HepG2 (cell line): ENCODE measurements around the gene MGMT. TPM values are rescaled to one million over a fixed set of nuclear protein-coding genes. Genes with fewer than 3 reads are reported as not detected.

Experiments used
- ATAC-seq: fragments of 200-7000 bp; cut with Tn5 transposase; 3 replicates; pipeline ENCODE4 v1.9.1; 2020; ENCODE audit warnings: mild to moderate bottlenecking, moderate library complexity
- BruUV-seq: library from RNA; stranded (reverse); fragments of 400-500 nt; replicated peaks from 2 replicates; lab custom pipeline; 2021; lab: Mats Ljungman, UMichigan
- CTCF ChIA-PET: fragments of 300-600 bp; formaldehyde crosslinking; extraction: SDS; loops from one replicate; lab custom pipeline; 2021; ENCODE audit warnings: low total read pairs, inconsistent platforms, low intra/inter-chr PET ratio; lab: Yijun Ruan, JAX
- POLR2A ChIA-PET: fragments of 350-600 bp; sonication (Branson Sonifier 250); formaldehyde crosslinking; loops from one replicate; lab custom pipeline; 2020; ENCODE audit warnings: antibody characterized with exemption, inconsistent platforms; lab: Yijun Ruan, JAX
- DNase-seq: peaks from one replicate; pipeline ENCODE4 v3.0.0-alpha.2; 2015; ENCODE audit warnings: low spot score
- FAIRE-seq: peaks from 3 replicates; lab custom pipeline; 2011; peaks lifted over from hg19 to GRCh38; lab: Jason Lieb, UNC
- H2AFZ ChIP-seq: one replicate; pipeline ENCODE4 v1.6.1; 2011; ENCODE audit warnings: low read length, inconsistent platforms
- H3K27ac ChIP-seq: fragments of 300-600 bp; 3 replicates; pipeline ENCODE4 v1.8.0; 2011; ENCODE audit warnings: mixed run types, mild to moderate bottlenecking, mixed read lengths, low read length, inconsistent platforms; ENCODE audit not compliant: insufficient read depth; ENCODE audit errors: extremely low read length
- H3K27me3 ChIP-seq, 2 experiments: fragments of 200-600 bp in 1 of 2; 2 replicates in 1 of 2; 3 replicates in 1 of 2; pipeline versions ENCODE4 v1.6.0 to v1.8.0; 2011; ENCODE audit warnings: low read length in 2 of 2, mild to moderate bottlenecking in 2 of 2, moderate library complexity in 2 of 2, inconsistent platforms in 1 of 2; ENCODE audit not compliant: insufficient read depth in 2 of 2, control insufficient read depth in 1 of 2
- H3K36me3 ChIP-seq, 2 experiments: fragments of 200-600 bp in 1 of 2; replicated peaks in 1 of 2; 2 replicates in 1 of 2; 3 replicates in 1 of 2; pipeline versions ENCODE4 v1.5.1 to v1.8.0; 2011; ENCODE audit warnings: low read length in 2 of 2, inconsistent platforms in 1 of 2; ENCODE audit not compliant: insufficient read depth in 2 of 2, control insufficient read depth in 1 of 2
- H3K4me1 ChIP-seq: 2 replicates; pipeline ENCODE4 v1.5.1; 2012; ENCODE audit warnings: low read length, inconsistent platforms; ENCODE audit not compliant: insufficient read depth
- H3K4me2 ChIP-seq: 2 replicates; pipeline ENCODE4 v1.6.0; 2011; ENCODE audit warnings: low read depth, low read length, inconsistent platforms
- H3K4me3 ChIP-seq, 3 experiments: fragments of 200-600 bp in 1 of 3; sonication (generic), shearing (Covaris generic) in 1 of 3; replicated peaks in 1 of 3; 2 replicates each; pipeline ENCODE4 v1.5.1; 2011 to 2016; ENCODE audit warnings: low read length in 3 of 3, inconsistent platforms in 2 of 3, low read depth in 2 of 3, mild to moderate bottlenecking in 2 of 3, control low read depth in 1 of 3, mixed read lengths in 1 of 3; ENCODE audit not compliant: insufficient read depth in 1 of 3
- H3K79me2 ChIP-seq: one replicate; pipeline ENCODE4 v1.6.1; 2011; ENCODE audit warnings: low read length, inconsistent platforms; ENCODE audit not compliant: insufficient read depth
- H3K9ac ChIP-seq: 2 replicates; pipeline ENCODE4 v1.6.0; 2011; ENCODE audit warnings: mild to moderate bottlenecking, low read depth, low read length, inconsistent platforms; ENCODE audit not compliant: insufficient read depth
- H3K9me3 ChIP-seq: 2 replicates; pipeline ENCODE4 v1.5.1; 2012; ENCODE audit warnings: mild to moderate bottlenecking, low read length
- H4K20me1 ChIP-seq: 2 replicates; pipeline ENCODE4 v1.6.0; 2011; ENCODE audit warnings: inconsistent platforms, mild to moderate bottlenecking, low read length, moderate library complexity; ENCODE audit not compliant: insufficient read depth
- ATF3 ChIP-seq: sonication (generic); formaldehyde crosslinking; IDR thresholded peaks from 2 replicates; pipeline ENCODE4 v1.4.0; 2020; ENCODE audit warnings: missing genetic modification reagents
- PREB ChIP-seq: sonication (generic); formaldehyde crosslinking; IDR thresholded peaks from 2 replicates; pipeline ENCODE4 v1.4.0; 2020; ENCODE audit warnings: missing genetic modification reagents
- ZNF329 ChIP-seq: sonication (generic); formaldehyde crosslinking; IDR thresholded peaks from 2 replicates; pipeline ENCODE4 v1.9.0; 2021; ENCODE audit warnings: low read depth, mild to moderate bottlenecking, missing genetic modification reagents
- ZNF441 ChIP-seq: sonication (generic); formaldehyde crosslinking; IDR thresholded peaks from 2 replicates; pipeline ENCODE4 v1.7.0; 2021; ENCODE audit warnings: missing genetic modification reagents, borderline replicate concordance
- ZNF549 ChIP-seq: sonication (generic); formaldehyde crosslinking; IDR thresholded peaks from 2 replicates; pipeline ENCODE4 v1.5.0; 2020; ENCODE audit warnings: missing genetic modification reagents
- ZNF552 ChIP-seq: sonication (generic); formaldehyde crosslinking; IDR thresholded peaks from 2 replicates; pipeline ENCODE4 v1.9.0; 2022; ENCODE audit warnings: missing genetic modification reagents, mild to moderate bottlenecking, borderline replicate concordance
- ZNF740 ChIP-seq: sonication (generic); formaldehyde crosslinking; IDR thresholded peaks from 2 replicates; pipeline ENCODE4 v1.4.0; 2020; ENCODE audit warnings: missing genetic modification reagents
- ZNF773 ChIP-seq: sonication (generic); formaldehyde crosslinking; IDR thresholded peaks from 2 replicates; pipeline ENCODE4 v1.4.0; 2020; ENCODE audit warnings: missing genetic modification reagents, borderline replicate concordance
- ZSCAN30 ChIP-seq: sonication (generic); formaldehyde crosslinking; IDR thresholded peaks from 2 replicates; pipeline ENCODE4 v1.5.0; 2020; ENCODE audit warnings: mild to moderate bottlenecking, missing genetic modification reagents
- WGBS: methylation state at CpG from one replicate; pipeline ENCODE4 v1.1.6; 2017; ENCODE audit warnings: low lambda C conversion rate; 5-methylcytosine and 5-hydroxymethylcytosine counted together
- in situ Hi-C: cut with HindIII; loops from 2 replicates; pipeline ENCODE4 v1.10.0; 2017; ENCODE audit warnings: low pct_unique_long_range_greater_than_20kb; ENCODE audit not compliant: extremely low pct_ligation_motif_present
- intact Hi-C: fragments of 100-400 bp; cut with micrococcal nuclease; formaldehyde crosslinking; loops from one replicate; pipeline ENCODE4 v1.10.0; 2022; ENCODE audit not compliant: unreplicated experiment
- polyA plus RNA-seq, 8 experiments: library from polyadenylated mRNA; depleted of rRNA in 3 of 8; stranded (reverse) in 7 of 8; unstranded in 1 of 8; fragments of >200 nt; fragmentation: Illumina TruSeq in 4 of 8; extraction: Trizol in 4 of 8; gene quantifications; 2 replicates each; pipeline versions ENCODE4 v1.2.1 to v1.2.3, GENCODE V29; 2011 to 2016; ENCODE audit warnings: low read depth in 4 of 8, missing spikeins in 1 of 8, mixed read lengths in 1 of 8; ENCODE audit not compliant: insufficient read depth in 1 of 8
- total RNA-seq, 5 experiments: library from RNA; depleted of rRNA; stranded (reverse); fragments of >200 nt; fragmentation: Illumina TruSeq; extraction: Trizol; gene quantifications; 2 replicates each; pipeline ENCODE4 v1.2.3, GENCODE V29; 2016; ENCODE audit warnings: low read depth in 1 of 5
- TF ChIP-seq, protein P1 (sequence below): sonication (generic); formaldehyde crosslinking; IDR thresholded peaks from 2 replicates; pipeline ENCODE4 v1.9.0; 2022; ENCODE audit warnings: missing genetic modification reagents, mild to moderate bottlenecking, borderline replicate concordance
- TF ChIP-seq, protein P2 (sequence below): IDR thresholded peaks from 2 replicates; pipeline ENCODE4 v1.4.0; 2020; ENCODE audit warnings: mild to moderate bottlenecking, missing genetic modification reagents
- TF ChIP-seq, protein P3 (sequence below): sonication (generic); formaldehyde crosslinking; IDR thresholded peaks from 2 replicates; pipeline ENCODE4 v1.8.0; 2022; ENCODE audit warnings: missing genetic modification reagents, mild to moderate bottlenecking, borderline replicate concordance

The MGMT gene
- total and polyA plus RNA-seq, 2 of the 13 experiments (the other 11 are each of a cell fraction or from before 2014, with no cell fraction given) = 12.0 to 19.5 TPM

DNA sequence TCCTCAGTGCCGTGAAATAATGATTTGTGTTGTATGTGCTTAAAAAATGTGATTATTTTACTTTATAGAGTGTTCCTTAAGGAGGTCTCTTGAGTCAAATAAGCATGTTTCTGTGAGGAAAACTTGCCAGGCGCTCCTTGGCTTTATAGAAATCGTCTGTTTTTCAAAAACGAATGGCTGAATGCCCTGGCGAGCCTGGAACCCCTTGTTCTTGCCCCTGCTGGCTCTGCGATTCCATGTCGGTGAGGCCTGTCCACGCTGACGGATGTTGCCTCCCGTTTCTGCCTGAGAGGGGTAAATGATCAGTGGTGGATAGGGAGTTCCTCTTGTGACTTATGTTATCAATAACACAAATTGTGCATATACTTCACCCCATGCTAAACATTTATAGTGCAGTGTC, 75.5 kb downstream of the MGMT start:
- Histone ChIP-seq H4K20me1 (no peaks in the 10 kb centered on the region), H3K9me3 (no peaks in the 10 kb centered on the region), H3K27me3 (no peaks in the 10 kb centered on the region), H3K4me3 (no peak overlapping the region), H3K4me1 (no peaks in the 10 kb centered on the region), H3K36me3 (no peaks in the 10 kb centered on the region), H3K27ac (no peak overlapping the region), H3K4me2 (no peak overlapping the region), H3K79me2 (no peaks in the 10 kb centered on the region), H3K9ac (no peak overlapping the region), H2AFZ (no peak overlapping the region)
- in situ Hi-C loops (no loop called here), intact Hi-C loops (no loop called here)
- ChIA-PET CTCF (no interaction called here), POLR2A (no interaction called here)
- no TSS peak for BruUV-seq
- DNase-seq (no peak), FAIRE-seq (no peak), ATAC-seq (no peak)
- TF ChIP-seq, protein P1, sequence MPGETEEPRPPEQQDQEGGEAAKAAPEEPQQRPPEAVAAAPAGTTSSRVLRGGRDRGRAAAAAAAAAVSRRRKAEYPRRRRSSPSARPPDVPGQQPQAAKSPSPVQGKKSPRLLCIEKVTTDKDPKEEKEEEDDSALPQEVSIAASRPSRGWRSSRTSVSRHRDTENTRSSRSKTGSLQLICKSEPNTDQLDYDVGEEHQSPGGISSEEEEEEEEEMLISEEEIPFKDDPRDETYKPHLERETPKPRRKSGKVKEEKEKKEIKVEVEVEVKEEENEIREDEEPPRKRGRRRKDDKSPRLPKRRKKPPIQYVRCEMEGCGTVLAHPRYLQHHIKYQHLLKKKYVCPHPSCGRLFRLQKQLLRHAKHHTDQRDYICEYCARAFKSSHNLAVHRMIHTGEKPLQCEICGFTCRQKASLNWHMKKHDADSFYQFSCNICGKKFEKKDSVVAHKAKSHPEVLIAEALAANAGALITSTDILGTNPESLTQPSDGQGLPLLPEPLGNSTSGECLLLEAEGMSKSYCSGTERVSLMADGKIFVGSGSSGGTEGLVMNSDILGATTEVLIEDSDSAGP (CRISPR knock-in tag) = no peak
- TF ChIP-seq ZNF773 (CRISPR knock-in tag) (no peak), ATF3 (CRISPR knock-in tag) (no peak), ZNF441 (CRISPR knock-in tag) (no peak), ZNF329 (CRISPR knock-in tag) (no peak), PREB (no peak), ZSCAN30 (no peak), ZNF549 (CRISPR knock-in tag) (no peak), ZNF740 (CRISPR knock-in tag) (no peak), ZNF552 (no peak)
- TF ChIP-seq, protein P2, sequence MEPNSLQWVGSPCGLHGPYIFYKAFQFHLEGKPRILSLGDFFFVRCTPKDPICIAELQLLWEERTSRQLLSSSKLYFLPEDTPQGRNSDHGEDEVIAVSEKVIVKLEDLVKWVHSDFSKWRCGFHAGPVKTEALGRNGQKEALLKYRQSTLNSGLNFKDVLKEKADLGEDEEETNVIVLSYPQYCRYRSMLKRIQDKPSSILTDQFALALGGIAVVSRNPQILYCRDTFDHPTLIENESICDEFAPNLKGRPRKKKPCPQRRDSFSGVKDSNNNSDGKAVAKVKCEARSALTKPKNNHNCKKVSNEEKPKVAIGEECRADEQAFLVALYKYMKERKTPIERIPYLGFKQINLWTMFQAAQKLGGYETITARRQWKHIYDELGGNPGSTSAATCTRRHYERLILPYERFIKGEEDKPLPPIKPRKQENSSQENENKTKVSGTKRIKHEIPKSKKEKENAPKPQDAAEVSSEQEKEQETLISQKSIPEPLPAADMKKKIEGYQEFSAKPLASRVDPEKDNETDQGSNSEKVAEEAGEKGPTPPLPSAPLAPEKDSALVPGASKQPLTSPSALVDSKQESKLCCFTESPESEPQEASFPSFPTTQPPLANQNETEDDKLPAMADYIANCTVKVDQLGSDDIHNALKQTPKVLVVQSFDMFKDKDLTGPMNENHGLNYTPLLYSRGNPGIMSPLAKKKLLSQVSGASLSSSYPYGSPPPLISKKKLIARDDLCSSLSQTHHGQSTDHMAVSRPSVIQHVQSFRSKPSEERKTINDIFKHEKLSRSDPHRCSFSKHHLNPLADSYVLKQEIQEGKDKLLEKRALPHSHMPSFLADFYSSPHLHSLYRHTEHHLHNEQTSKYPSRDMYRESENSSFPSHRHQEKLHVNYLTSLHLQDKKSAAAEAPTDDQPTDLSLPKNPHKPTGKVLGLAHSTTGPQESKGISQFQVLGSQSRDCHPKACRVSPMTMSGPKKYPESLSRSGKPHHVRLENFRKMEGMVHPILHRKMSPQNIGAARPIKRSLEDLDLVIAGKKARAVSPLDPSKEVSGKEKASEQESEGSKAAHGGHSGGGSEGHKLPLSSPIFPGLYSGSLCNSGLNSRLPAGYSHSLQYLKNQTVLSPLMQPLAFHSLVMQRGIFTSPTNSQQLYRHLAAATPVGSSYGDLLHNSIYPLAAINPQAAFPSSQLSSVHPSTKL (CRISPR knock-in tag) = no peak
- TF ChIP-seq, protein P3, sequence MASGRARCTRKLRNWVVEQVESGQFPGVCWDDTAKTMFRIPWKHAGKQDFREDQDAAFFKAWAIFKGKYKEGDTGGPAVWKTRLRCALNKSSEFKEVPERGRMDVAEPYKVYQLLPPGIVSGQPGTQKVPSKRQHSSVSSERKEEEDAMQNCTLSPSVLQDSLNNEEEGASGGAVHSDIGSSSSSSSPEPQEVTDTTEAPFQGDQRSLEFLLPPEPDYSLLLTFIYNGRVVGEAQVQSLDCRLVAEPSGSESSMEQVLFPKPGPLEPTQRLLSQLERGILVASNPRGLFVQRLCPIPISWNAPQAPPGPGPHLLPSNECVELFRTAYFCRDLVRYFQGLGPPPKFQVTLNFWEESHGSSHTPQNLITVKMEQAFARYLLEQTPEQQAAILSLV (CRISPR knock-in tag) = no peak
- WGBS = 76% methylated on average over 10 of the region's 10 CpGs
